Activated CD4-positive, alpha-beta T cell treated with anti-CD3 and anti-CD28 coated beads, Interleukin-10, Interleukin-2, amounts not matched to agents 100 ng/mL and 50 ng/mL, durations not matched to agents 16 hours and 8 hours (primary cell): ENCODE measurements around the gene ANGPTL5.
"Not testable (repeated sequence)": the region's sequence is repeated elsewhere in the genome, so short reads cannot be mapped to it uniquely, and the experiment has no call there.

Experiments used
- DNase-seq: peaks from one replicate; pipeline ENCODE4 v3.0.0-alpha.2; 2020

The ANGPTL5 gene

DNA sequence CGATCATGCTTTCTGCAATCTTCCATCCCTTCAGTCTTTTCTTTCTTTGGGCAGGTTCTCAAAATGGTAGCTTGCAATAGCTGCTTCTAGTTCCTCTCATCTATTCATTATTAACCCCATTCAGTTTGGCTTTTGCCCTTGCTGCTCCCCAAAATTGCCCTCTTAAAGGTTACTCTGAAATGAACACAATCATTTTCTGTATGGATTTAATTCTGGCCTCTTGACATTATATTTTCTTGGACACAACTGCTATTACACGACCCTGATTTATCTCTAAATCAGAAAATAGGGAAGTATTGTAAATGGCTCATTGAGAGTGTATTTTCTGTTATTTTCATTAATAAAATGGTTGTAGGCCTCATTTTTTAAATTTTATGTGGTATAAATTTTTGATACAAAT, at the start of gene ANGPTL5:
ANGPTL5 (minus strand) TSS at position 101 of the 400 bp plus-strand sequence. CDS start 8,613 bp downstream, outside the sequence.
- no peak for DNase-seq

GRCh38 chr11:101964200-101964599, 47.9 kb upstream of the ANGPTL5 start:
- DNase-seq, result not testable (repeated sequence)

DNA sequence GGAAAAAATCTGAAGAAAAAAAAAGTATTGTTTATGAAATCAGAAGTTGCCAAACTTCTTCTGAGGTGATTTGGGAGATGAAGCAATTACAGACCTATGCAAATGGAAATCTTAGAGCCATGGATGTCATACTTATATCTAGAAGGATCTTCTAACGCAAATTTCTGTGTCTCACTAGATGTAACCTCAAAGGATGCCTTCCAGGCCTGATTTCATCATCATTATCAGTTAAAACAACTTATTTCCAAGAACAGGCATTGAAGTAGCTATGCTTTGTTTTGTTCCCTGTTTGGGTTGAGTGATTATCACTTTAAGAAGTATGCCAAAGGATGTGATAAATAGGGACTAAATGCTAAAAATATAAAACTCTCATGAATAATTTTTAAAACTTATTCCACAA, 43.9 kb upstream of the ANGPTL5 start:
- DNase-seq, result no peak

GRCh38 chr11:101955701-101956100, 39.4 kb upstream of the ANGPTL5 start:
- no peak for DNase-seq

DNA sequence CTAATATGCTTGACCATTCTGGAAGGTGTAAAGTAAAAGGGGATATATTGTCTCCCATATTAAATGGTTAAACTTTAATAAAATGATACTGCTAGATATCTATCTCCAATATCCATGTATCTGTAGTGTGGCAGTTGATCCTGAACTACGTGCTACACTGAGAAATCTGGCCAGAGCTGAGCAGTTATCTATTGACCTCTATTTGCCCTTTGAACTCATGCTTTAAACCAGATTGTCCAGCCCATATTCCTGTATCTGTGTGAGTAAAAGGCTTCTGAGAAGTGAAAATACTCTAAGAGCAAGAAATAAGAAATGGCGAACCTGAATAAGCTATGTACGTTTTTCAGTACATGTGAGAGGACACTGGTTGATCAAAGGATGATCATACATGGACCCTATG, 39.0 kb upstream of the ANGPTL5 start:
- no peak for DNase-seq

GRCh38 chr11:101949680-101950220, 33.4 kb upstream of the ANGPTL5 start:
- DNase-seq, result no peak

GRCh38 chr11:101945448-101945847, 29.1 kb upstream of the ANGPTL5 start:
- DNase-seq, result no peak

DNA sequence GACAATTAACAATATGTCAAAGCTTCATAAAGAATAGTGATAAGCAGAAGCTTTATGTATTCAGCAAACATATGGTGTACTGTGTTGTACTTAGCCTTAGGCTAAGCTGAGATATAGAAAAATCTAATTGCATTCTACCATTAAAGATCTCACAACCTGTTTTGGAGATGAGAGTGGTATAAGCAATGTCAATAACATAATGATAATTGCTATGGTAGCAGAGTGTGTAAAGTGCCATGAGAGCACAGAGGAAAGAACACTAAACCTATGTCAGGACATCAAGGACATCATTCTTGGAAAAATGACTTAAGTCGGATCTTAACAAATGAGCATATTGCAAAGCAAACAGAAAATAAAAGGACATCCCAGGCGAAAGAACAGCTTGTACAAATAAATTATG, 28.6 kb upstream of the ANGPTL5 start:
- DNase-seq, result no peak

DNA sequence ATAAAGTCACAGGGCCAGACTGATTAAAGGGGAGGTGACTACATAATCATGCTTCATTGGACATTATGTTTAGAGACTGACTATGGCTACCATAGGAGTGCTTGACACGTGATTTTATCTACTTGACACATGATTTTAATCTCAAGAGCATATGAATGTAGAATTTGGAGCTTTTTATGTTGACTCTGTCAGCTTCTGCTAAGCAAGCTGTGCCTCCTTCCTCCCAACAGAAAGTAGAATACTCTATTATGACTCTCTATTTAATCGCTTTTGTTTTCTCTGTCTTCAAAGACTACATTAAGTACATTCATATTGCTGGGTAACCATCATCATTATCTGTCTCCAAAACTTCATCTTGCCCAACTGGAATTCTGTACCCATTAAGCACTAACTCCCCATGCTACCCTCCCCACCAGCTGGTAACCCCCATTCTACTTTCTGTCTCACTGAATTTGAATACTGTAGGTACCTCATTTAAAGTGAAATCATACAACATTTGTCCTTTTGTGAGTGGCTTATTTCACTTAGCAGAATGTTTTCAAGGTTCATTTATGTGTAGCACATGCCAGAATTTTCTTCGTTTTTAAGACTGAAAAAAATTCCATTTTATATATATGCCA, 24.7 kb upstream of the ANGPTL5 start:
- DNase-seq, result no peak

GRCh38 chr11:101931692-101932091, 15.4 kb upstream of the ANGPTL5 start:
- DNase-seq, result no peak

GRCh38 chr11:101929294-101929915, 13.1 kb upstream of the ANGPTL5 start:
- no peak for DNase-seq

DNA sequence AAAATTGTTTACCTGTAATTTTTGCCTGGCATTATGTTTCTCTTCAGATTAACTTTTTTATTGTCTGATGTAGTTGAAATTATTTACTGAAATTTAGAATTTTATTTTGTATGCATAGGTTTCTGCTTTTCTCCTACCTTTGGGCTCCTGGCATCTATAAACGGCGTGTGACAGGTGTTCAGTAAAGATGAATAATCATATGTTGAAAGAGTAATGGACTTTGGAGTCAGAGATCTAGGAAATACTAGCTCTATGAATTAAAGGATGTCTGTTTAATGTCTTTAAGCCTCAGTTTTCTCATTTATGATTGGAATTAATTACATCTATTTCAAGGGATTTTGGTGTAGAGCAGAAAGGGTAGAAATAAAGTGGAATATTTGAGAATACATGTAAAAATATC, 7.2 kb upstream of the ANGPTL5 start:
- no peak for DNase-seq

DNA sequence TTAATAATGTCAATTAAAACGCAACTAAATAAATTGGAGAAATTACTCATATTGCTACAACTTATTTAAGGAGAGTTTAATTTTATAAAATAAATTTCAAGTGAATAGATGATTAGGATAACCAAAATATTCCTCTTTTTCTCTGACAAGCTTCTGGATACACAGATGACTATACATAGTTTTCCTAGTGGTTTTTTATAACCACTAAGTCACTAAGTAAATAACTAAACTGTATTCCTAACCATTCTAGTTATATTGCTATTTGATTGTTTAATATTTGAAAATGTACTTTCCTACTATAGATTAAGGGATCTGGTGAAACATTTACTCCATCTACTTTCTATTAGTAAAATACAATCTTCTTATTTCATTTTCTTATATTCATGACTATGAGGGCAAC, 4.7 kb upstream of the ANGPTL5 start:
- no peak for DNase-seq

- DNase-seq, result no peak
Observed at GRCh38 chr11:101917226-101917625, 904 bp upstream of the ANGPTL5 start.

- DNase-seq, result peak; percentile 3
Observed at GRCh38 chr11:101915791-101916291, 481 bp downstream of the ANGPTL5 start.

DNA sequence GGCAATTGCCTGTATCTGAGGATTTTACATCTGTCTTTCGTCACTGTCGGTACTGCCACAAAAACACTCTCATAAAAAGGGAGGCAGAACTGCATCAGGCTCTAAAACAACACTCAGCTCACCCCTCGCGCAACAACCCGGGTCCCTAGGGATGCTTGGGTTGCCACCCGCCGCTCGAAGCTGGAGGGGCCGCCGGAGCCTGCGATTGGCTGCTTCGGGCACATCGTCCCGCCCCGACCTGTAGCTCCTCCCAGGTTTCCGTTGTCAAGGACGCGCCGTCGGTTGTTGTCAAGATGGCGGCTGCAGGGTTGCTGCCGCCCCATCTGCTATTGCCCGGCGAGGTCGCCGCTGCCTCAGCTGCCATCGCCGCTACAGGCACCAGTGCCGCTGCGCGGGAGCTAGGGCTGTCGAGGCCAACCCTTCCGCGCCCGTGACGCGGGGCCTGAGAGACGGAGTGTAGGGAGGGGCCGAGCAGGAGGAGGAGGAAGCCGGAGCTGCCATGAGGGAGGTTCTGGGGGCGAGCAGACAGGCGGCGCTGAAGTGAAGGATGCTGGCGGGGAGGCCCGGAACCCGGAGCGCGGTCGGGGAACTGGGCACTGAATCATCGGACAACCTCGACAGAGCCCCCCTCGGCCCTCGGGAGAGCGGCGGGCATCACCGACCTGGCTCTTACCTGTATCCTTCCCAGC, 1.4 kb downstream of the ANGPTL5 start, which contains the start of gene CEP126:
CEP126 (plus strand) TSS at position 273 of the 689 bp plus-strand sequence; CDS start at position 548, 275 bp downstream.
- peak; percentile 94 for DNase-seq

DNA sequence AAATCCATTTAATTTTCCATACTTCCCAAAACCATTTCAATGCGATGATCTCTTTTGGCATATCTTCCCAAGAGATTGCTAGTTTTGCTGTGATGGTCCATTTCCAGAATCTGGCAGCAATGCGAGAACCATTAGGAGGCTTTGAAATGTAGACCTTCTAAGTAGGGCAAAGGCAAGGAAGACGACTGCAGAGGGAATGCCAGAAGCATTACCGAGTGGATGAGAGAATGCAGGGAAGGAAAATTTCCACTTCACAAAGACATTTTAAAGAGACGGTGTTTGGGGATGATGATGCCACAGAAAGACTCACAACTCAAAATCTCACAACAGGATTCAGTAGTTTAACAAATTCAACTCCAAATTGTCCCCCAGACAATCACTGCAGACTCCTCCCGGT, 2.0 kb downstream of the ANGPTL5 start:
- DNase-seq, result no peak

- no peak for DNase-seq
Observed at GRCh38 chr11:101913656-101914055, 2.7 kb downstream of the ANGPTL5 start.

DNA sequence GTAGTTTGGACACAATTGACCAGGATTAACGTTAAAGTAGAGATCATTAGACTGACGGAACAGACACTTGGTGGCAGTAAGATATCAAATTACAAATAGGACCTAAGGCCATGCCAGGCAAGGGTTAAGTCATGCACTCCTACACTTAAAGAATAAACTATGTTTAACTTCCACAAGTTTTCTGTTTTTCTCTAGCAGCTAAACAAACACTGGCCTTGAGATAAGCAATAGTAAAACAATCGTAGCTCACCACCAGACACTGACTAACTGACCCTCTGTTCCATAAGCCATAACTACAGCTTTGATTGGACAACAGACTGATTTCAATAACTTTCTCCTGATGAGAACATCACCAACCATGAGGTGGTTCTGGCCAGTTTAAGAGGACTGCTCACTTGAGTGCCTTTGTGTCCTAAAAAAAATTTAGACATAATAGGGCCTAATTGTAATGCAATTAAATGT, 3.5 kb downstream of the ANGPTL5 start:
- DNase-seq, result no peak

DNA sequence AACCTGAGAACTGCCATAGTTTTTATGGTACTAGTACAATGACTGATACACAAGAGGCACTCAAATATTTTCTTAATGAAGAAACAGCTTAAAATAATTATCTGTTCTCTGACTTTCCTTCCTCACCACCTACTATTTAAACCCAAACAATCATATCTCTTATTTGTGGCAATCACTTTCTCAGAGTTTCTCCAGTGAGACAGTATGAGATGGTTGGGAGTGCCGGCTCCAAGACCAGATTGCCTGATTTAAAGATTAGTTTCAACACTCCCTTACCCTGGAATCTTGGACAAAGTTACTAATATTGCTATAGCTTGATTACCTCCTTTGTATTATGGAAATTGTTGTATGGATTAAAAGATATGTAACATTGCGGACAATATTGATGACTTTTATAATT, 7.2 kb downstream of the ANGPTL5 start:
- no peak for DNase-seq

GRCh38 chr11:101907815-101908214, 8.5 kb downstream of the ANGPTL5 start:
- DNase-seq, result no peak

DNA sequence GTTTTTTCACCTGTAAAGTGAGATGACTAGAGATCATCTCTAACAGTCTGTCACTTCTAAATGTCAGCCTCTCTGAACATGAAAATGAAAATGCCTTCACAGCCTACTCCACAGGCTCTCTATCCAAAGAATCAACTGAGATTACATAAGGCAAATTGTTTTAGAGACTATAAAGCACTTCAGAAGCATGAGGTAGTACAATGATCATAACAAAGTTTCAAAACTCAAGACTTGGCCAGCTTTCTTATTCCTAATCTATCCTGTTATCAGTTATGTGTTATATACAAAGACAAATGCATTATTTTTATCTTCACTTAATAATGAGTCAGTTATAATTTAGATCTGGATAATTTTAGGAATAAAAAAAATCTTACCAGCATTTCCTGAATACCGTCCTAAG, 21.8 kb downstream of the ANGPTL5 start:
- DNase-seq, result no peak

DNA sequence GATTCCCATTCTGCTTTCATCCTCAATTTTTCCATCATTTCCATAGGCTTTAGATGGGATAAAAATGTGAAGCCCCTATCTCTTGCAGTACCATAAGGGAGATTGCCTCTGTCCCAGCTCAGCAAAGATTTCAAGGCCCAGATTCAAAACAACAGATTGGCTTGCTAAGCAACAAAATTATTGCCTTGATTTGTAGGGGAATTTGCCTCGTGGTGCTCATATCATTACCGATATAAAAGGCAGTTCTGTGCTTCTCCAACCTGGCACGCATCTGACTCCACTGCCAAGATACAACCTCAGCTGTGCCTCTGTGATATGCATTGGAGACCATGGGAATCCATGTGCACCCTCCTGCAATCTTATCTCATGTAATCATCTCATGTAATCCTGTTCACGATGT, 26.6 kb downstream of the ANGPTL5 start:
- no peak for DNase-seq

DNA sequence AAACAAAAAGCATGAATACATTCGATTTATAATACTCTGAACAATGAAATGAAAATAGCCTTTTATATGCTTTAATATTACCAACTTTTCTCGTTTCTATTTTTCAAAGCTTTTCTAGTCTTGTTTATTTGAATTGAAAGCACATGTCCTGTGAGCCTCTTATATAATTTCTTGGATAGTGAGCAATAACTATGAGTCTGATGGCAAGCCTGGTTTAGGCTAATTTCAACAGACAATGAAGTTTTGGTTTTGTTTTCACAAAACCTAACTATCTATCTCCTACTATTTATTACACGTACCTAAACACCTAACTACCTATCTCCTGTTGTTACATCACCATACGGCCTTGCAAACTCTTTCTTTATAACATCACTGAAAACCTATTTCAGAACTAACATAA, 30.7 kb downstream of the ANGPTL5 start:
- no peak for DNase-seq
